Peyer's patch (tissue), 4 donors: Measurements from ENCODE around the gene CYP2J2. TPM values are rescaled to one million over a fixed set of nuclear protein-coding genes. Genes with fewer than 3 reads are reported as not detected.
"Not testable (repeated sequence)": the region's sequence is repeated elsewhere in the genome, so short reads cannot be mapped to it uniquely, and the experiment has no call there.

ENCODE experiments used
- DNase-seq, 3 donors: peaks; one replicate each; pipeline ENCODE4 v3.0.0-alpha.2; 2017 to 2019
- H3K27ac ChIP-seq, 4 donors: fragments of 200-600 bp; sonication (generic); one replicate each; pipeline ENCODE4 v1.5.1; 2016 to 2019
- H3K27me3 ChIP-seq, 2 donors: fragments of 200-600 bp; sonication (generic); one replicate each; pipeline ENCODE4 v1.5.1; 2019
- H3K36me3 ChIP-seq, 3 donors: fragments of 200-600 bp; sonication (generic); one replicate each; pipeline ENCODE4 v1.5.1; 2016 to 2019
- H3K4me1 ChIP-seq, 4 donors: fragments of 200-600 bp; sonication (generic); one replicate each; pipeline ENCODE4 v1.5.1; 2016 to 2019
- H3K4me3 ChIP-seq, 4 donors: fragments of 200-600 bp; sonication (generic); 1 replicate in 3 of 4; 2 replicates in 1 of 4; pipeline ENCODE4 v1.5.1; 2016 to 2019; ENCODE audit warnings: mild to moderate bottlenecking in 1 of 4
- H3K9me3 ChIP-seq, 4 donors: fragments of 200-600 bp; sonication (generic); one replicate each; pipeline ENCODE4 v1.5.1; 2016 to 2019; ENCODE audit warnings: mild to moderate bottlenecking in 1 of 4
- POLR2A ChIP-seq, 2 donors: fragments of 450-650 bp; IDR thresholded peaks; one replicate each; pipeline ENCODE4 v1.5.1; 2017; ENCODE audit warnings: antibody characterized with exemption in 2 of 2, mild to moderate bottlenecking in 2 of 2, moderate library complexity in 2 of 2
- total RNA-seq, 4 donors: library from RNA; depleted of rRNA; stranded (reverse); fragments of >200 nt; gene quantifications; one replicate each; pipeline ENCODE4 v1.1.0, GENCODE V29; 2016
- TF ChIP-seq, protein P1 (sequence below), 6 experiments: fragments of 450-650 bp in 4 of 6; fragments of 200-600 bp in 2 of 6; sonication (generic) in 1 of 6; IDR thresholded peaks; one replicate each; pipeline ENCODE4 v1.5.1; 2017 to 2019; ENCODE audit warnings: antibody characterized with exemption in 6 of 6, mild to moderate bottlenecking in 3 of 6, moderate library complexity in 1 of 6

The CYP2J2 gene
- total RNA-seq, 4 donors from 2014 or later, result 14.9 to 243 (median 169) TPM

DNA sequence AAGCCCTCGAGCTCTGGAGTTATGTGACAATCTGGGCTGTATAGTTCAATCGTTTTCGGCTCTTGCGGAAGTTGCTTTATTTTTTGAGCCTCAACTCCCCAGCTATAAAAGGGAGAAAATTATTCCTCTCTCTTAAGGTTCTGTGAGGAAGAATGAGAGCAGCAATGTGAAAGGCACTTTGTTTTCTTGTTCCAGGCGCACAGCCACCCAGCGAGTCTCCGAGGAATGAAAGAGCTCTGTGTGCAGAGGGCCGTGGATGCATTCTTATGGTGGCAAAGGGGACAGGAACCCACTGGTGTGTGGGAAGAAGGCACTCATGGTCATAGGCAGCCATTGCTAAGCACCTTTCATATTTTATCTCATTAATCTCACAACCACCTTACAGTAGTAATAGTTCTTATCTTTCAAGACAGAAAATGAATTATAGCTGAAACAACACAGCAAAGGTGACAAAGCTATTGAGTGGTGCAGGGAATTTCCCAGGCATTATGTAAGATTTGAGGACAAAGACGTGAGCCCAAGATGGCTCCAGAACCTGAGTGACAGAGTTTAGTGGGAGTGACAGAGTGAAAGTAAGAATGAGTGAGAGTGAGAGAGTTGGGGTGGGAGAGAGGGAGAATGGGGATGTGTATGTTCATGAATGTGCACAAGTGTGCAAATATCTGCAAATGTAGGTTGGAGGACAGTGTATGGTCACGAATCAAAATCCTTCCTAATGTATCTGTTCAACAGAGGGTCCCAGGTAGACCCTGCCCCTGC, 9.4 kb downstream of the CYP2J2 start:
- peak overlapping the region in 1 of 4 donors; percentile 23 for H3K27ac ChIP-seq
- H3K36me3 ChIP-seq, result peaks cover 0 to 5% (median 3%) of the 10 kb centered on the region in 3 donors
- no peaks in the 10 kb centered on the region for H3K4me1 ChIP-seq
- no peaks in the 10 kb centered on the region for H3K27me3 ChIP-seq
- no peaks in the 10 kb centered on the region for H3K9me3 ChIP-seq
- TF ChIP-seq POLR2A (IDR thresholded peaks at IDR 0.05), result no peak
- TF ChIP-seq, protein P1, sequence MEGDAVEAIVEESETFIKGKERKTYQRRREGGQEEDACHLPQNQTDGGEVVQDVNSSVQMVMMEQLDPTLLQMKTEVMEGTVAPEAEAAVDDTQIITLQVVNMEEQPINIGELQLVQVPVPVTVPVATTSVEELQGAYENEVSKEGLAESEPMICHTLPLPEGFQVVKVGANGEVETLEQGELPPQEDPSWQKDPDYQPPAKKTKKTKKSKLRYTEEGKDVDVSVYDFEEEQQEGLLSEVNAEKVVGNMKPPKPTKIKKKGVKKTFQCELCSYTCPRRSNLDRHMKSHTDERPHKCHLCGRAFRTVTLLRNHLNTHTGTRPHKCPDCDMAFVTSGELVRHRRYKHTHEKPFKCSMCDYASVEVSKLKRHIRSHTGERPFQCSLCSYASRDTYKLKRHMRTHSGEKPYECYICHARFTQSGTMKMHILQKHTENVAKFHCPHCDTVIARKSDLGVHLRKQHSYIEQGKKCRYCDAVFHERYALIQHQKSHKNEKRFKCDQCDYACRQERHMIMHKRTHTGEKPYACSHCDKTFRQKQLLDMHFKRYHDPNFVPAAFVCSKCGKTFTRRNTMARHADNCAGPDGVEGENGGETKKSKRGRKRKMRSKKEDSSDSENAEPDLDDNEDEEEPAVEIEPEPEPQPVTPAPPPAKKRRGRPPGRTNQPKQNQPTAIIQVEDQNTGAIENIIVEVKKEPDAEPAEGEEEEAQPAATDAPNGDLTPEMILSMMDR (IDR thresholded peaks at IDR 0.05), result no peak
- no peak overlapping the region for H3K4me3 ChIP-seq
- DNase-seq, result no peak

DNA sequence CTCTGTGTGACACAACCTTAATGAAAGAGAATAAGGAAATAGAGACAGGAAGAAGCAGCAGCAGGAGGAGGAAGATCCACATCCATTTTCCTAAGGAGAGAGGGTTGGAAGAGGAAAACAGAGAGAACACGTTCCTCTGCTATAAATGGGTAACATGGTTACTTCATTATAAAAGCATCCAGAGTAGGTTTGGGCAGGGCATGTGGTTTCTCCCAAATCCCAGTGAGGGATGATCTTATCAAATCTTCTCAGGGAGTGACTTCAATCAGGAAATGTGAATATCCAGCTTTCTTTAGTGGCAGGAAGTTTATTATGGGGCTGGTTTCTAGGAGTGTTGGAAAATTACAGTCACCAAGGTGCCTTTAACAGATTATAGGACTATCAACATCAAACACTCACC, 11.1 kb downstream of the CYP2J2 start:
- TF ChIP-seq, protein P1 (IDR thresholded peaks at IDR 0.05), result no peak
- no peak for TF ChIP-seq POLR2A (IDR thresholded peaks at IDR 0.05)
- no peak for DNase-seq

DNA sequence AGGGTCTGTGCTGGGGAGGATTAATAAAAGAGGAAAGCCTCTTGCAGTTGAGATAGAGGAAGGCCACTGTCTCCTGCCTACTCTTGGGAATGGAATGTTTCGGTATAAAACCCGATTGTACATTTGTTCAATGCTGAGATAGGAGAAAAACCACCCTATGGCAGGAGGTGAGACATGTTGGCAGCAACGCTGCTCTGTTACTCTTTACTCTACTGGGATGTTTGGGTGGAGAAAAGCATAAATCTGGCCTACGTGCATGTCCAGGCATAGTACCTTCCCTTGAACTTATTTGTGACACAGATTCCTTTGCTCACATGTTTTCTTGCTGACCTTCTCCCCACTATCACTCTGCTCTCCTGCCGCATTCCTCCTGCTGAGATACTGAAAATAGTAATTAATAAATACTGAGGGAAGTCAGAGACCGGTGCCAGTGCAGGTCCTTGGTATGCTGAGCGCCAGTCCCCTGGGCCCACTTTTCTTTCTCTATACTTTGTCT, 11.7 kb downstream of the CYP2J2 start:
- H3K27ac ChIP-seq, H3K4me1 ChIP-seq, H3K4me3 ChIP-seq, H3K36me3 ChIP-seq, DNase-seq, H3K9me3 ChIP-seq, H3K27me3 ChIP-seq: not testable (repeated sequence)

More for the DNA sequence above, 11.1 kb downstream of the CYP2J2 start:
- Histone ChIP-seq H3K4me1 (no peaks in the 10 kb centered on the region), H3K9me3 (no peaks in the 10 kb centered on the region), H3K27ac (no peak overlapping the region), H3K4me3 (no peak overlapping the region), H3K27me3 (no peaks in the 10 kb centered on the region), H3K36me3 (peaks cover 0 to 5% (median 3%) of the 10 kb centered on the region in 3 donors)

DNA sequence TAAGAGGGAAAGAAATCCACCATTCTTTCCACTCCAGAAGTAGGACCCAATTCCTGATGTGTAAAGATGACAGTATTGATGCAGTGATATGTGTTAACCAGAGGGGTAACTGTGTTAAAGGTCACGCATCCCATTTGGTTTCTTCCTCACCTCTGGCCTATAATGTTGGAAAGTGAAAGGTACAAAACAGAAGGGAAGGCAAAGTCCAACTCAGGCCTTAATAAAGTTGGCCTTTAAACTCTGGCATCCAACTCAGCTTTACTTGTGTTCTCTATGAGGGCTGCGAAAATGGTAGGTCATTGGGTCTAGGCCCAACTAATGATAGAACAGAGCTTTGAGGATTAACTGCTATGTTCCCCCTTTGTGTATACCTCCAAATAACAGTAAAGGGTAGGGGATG, 17.9 kb downstream of the CYP2J2 start:
- H3K4me1 ChIP-seq, result peaks cover 0 to 7% (median 0%) of the 10 kb centered on the region in 4 donors
- peak in 1 of 3 donors; percentile 51 for DNase-seq
- no peaks in the 10 kb centered on the region for H3K27me3 ChIP-seq
- H3K27ac ChIP-seq, result peak overlapping the region in 2 of 4 donors; percentile 29 to 66
- no peak overlapping the region for H3K4me3 ChIP-seq
- H3K9me3 ChIP-seq, result no peaks in the 10 kb centered on the region
- TF ChIP-seq, protein P1 (IDR thresholded peaks at IDR 0.05), result peak in 1 of 6 experiments; percentile 19
- TF ChIP-seq POLR2A (IDR thresholded peaks at IDR 0.05), result no peak
- peaks cover 0 to 2% (median 0%) of the 10 kb centered on the region in 3 donors for H3K36me3 ChIP-seq

DNA sequence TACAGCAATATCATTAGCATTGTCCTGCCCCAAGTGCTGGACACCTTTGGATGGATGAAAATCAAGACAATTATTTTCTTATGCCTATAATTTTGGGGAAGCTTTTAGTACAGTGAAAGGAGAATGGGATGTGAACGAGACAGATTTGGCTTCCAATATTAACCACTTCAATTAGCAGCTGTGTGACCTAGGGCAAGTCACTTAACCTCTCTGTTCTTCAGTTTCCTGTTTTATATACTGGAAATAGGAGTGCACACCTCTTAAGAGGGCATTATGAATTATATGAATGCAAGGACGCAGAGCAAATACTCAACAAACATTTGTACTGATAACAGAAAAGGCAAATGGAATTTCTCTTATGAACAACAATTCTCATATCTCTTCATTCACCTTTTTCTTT, 18.5 kb downstream of the CYP2J2 start:
- TF ChIP-seq POLR2A (IDR thresholded peaks at IDR 0.05), result no peak
- TF ChIP-seq, protein P1 (IDR thresholded peaks at IDR 0.05), result no peak
- H3K4me1 ChIP-seq, result peaks cover 0 to 7% (median 0%) of the 10 kb centered on the region in 4 donors
- no peaks in the 10 kb centered on the region for H3K9me3 ChIP-seq
- peak overlapping the region in 2 of 4 donors; percentile 29 to 66 for H3K27ac ChIP-seq
- no peaks in the 10 kb centered on the region for H3K27me3 ChIP-seq
- H3K36me3 ChIP-seq, result no peaks in the 10 kb centered on the region
- no peak for DNase-seq
- no peak overlapping the region for H3K4me3 ChIP-seq

DNA sequence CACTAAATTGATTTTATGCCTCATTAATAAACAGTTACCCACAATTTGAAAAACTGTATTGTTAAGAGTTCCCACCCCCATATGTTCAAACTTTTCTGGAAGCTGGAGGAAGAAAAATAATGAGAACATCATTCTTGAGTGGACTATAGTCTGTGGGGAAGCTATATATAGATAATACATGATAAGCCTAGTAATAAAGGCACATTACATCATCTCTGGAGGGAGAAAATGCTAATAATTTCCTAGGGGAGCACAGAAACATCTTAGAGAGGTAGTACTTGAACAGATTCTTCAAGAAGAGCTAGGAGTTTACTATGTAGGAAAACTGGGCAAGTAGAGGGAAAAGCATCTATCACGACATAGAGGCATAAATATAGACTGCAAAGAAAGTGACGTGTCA, 19.6 kb downstream of the CYP2J2 start:
- no peaks in the 10 kb centered on the region for H3K36me3 ChIP-seq
- H3K9me3 ChIP-seq, result no peaks in the 10 kb centered on the region
- H3K27me3 ChIP-seq, result no peaks in the 10 kb centered on the region
- H3K4me3 ChIP-seq, result no peak overlapping the region
- TF ChIP-seq, protein P1 (IDR thresholded peaks at IDR 0.05), result no peak
- no peak for TF ChIP-seq POLR2A (IDR thresholded peaks at IDR 0.05)
- H3K4me1 ChIP-seq, result peaks cover 0 to 7% (median 0%) of the 10 kb centered on the region in 4 donors
- DNase-seq, result no peak
- peak overlapping the region in 2 of 4 donors; percentile 27 to 66 for H3K27ac ChIP-seq
